Endothelial cell of umbilical vein (primary cell): ENCODE results near the gene TGFBR2. TPM values are rescaled to one million over a fixed set of nuclear protein-coding genes. Genes with fewer than 3 reads are reported as not detected.

ENCODE experiments used
- BruUV-seq: library from RNA; stranded (reverse); fragments of 400-500 nt; replicated peaks from 2 replicates; lab custom pipeline; 2021; lab: Mats Ljungman, UMichigan
- CTCF ChIA-PET: fragments of 300-600, 350-600 bp; sonication (Branson Sonifier 250); formaldehyde crosslinking; loops from one replicate; lab custom pipeline; 2021; ENCODE audit warnings: antibody characterized with exemption, inconsistent platforms; lab: Charles Lee
- POLR2A ChIA-PET: fragments of 300-600, 350-600 bp; sonication (Branson Sonifier 250); formaldehyde crosslinking; loops from one replicate; lab custom pipeline; 2021; ENCODE audit warnings: antibody characterized with exemption, inconsistent platforms; lab: Charles Lee
- DNase-seq: peaks from one replicate; pipeline ENCODE4 v3.0.0-alpha.2; 2011; ENCODE audit warnings: low read depth, low spot score
- FAIRE-seq: peaks from 2 replicates; lab custom pipeline; 2011; peaks lifted over from hg19 to GRCh38; lab: Jason Lieb, UNC
- H2AFZ ChIP-seq: 2 replicates; pipeline ENCODE4 v1.6.0; 2012; ENCODE audit warnings: low read depth, low read length, control low read depth, inconsistent platforms
- H3K27ac ChIP-seq: 2 replicates; pipeline ENCODE4 v1.5.1; 2011; ENCODE audit warnings: low read depth, mild to moderate bottlenecking, control low read depth, low read length, moderate library complexity; ENCODE audit not compliant: insufficient read depth
- H3K27me3 ChIP-seq, 2 experiments: 2 replicates each; pipeline versions ENCODE4 v1.6.0 to v1.6.1; 2011; ENCODE audit warnings: low read length in 2 of 2, mixed read lengths in 1 of 2; ENCODE audit not compliant: control insufficient read depth in 2 of 2, insufficient read depth in 2 of 2
- H3K36me3 ChIP-seq, 2 experiments: 2 replicates in 1 of 2; 3 replicates in 1 of 2; pipeline ENCODE4 v1.5.1; 2011; ENCODE audit warnings: low read length in 2 of 2, mild to moderate bottlenecking in 1 of 2, moderate library complexity in 1 of 2; ENCODE audit not compliant: control insufficient read depth in 2 of 2, insufficient read depth in 2 of 2; ENCODE audit errors: extremely low read depth in 1 of 2
- H3K4me1 ChIP-seq: 3 replicates; pipeline ENCODE4 v1.5.1; 2011; ENCODE audit warnings: mild to moderate bottlenecking, low read length; ENCODE audit not compliant: control insufficient read depth, insufficient read depth; ENCODE audit errors: extremely low read depth
- H3K4me2 ChIP-seq: 2 replicates; pipeline ENCODE4 v1.6.1; 2011; ENCODE audit warnings: low read length, control low read depth, mixed read lengths; ENCODE audit not compliant: insufficient read depth
- H3K4me3 ChIP-seq, 3 experiments: fragments of 200-600 bp in 1 of 3; sonication (generic), shearing (Covaris generic) in 1 of 3; replicated peaks in 1 of 3; 2 replicates each; pipeline ENCODE4 v1.5.1; 2011 to 2016; ENCODE audit warnings: control low read depth in 3 of 3, low read length in 3 of 3, mild to moderate bottlenecking in 2 of 3, inconsistent platforms in 1 of 3, low read depth in 1 of 3, moderate library complexity in 1 of 3; ENCODE audit not compliant: insufficient read depth in 1 of 3
- H3K79me2 ChIP-seq: 2 replicates; pipeline ENCODE4 v1.6.0; 2012; ENCODE audit warnings: low read length, inconsistent platforms; ENCODE audit not compliant: control insufficient read depth, insufficient read depth
- H3K9ac ChIP-seq: replicated peaks from 2 replicates; pipeline ENCODE3; 2011; ENCODE audit warnings: low read length, control low read depth; ENCODE audit not compliant: insufficient read depth; ENCODE audit errors: extremely low read depth
- H3K9me1 ChIP-seq: replicated peaks from 3 replicates; pipeline ENCODE4 v1.6.0; 2011; ENCODE audit warnings: mild to moderate bottlenecking, low read length; ENCODE audit not compliant: control insufficient read depth, insufficient read depth; ENCODE audit errors: extremely low read depth
- H3K9me3 ChIP-seq: replicated peaks from 2 replicates; pipeline ENCODE4 v1.5.1; 2012; ENCODE audit warnings: low read length, inconsistent platforms; ENCODE audit not compliant: control insufficient read depth, insufficient read depth
- H4K20me1 ChIP-seq: replicated peaks from 2 replicates; pipeline ENCODE3; 2011; ENCODE audit warnings: mild to moderate bottlenecking, low read length; ENCODE audit not compliant: control insufficient read depth, insufficient read depth; ENCODE audit errors: extremely low read depth
- CTCF ChIP-seq, 2 donors: IDR thresholded peaks; 1 replicate in 1 of 2; 2 replicates in 1 of 2; pipeline ENCODE4 v1.5.1; 2011; ENCODE audit warnings: low read length in 2 of 2, mild to moderate bottlenecking in 2 of 2, moderate library complexity in 2 of 2, control low read depth in 1 of 2, inconsistent platforms in 1 of 2, low read depth in 1 of 2; ENCODE audit not compliant: insufficient read depth in 1 of 2; ENCODE audit errors: extremely low read depth in 1 of 2
- EZH2 ChIP-seq: IDR thresholded peaks from 2 replicates; pipeline ENCODE4 v1.6.1; 2012; ENCODE audit warnings: borderline replicate concordance, low read depth, mild to moderate bottlenecking, moderate library complexity, low read length, inconsistent platforms; ENCODE audit not compliant: severe bottlenecking
- FOS ChIP-seq: IDR thresholded peaks from 2 replicates; pipeline ENCODE4 v1.6.1; 2011; ENCODE audit warnings: mild to moderate bottlenecking, low read length, moderate library complexity, borderline replicate concordance; ENCODE audit not compliant: insufficient read depth
- GATA2 ChIP-seq: IDR thresholded peaks from 2 replicates; pipeline ENCODE4 v1.7.0; 2011; ENCODE audit warnings: low read depth, mild to moderate bottlenecking, moderate library complexity, mixed read lengths, low read length; ENCODE audit not compliant: insufficient read length, insufficient read depth
- JUN ChIP-seq: IDR thresholded peaks from 2 replicates; pipeline ENCODE4 v1.6.1; 2011; ENCODE audit warnings: borderline replicate concordance, low read depth; ENCODE audit not compliant: insufficient read length, insufficient read depth
- MAX ChIP-seq: IDR thresholded peaks from 2 replicates; pipeline ENCODE4 v1.6.1; 2011; ENCODE audit not compliant: insufficient read depth, insufficient read length
- MYC ChIP-seq: IDR thresholded peaks from one replicate; pipeline ENCODE4 v1.6.1; 2011; ENCODE audit warnings: mild to moderate bottlenecking, low read depth, low read length
- POLR2A ChIP-seq: IDR thresholded peaks from 2 replicates; pipeline ENCODE4 v1.6.1; 2012; ENCODE audit warnings: low read depth, mild to moderate bottlenecking, control low read depth, low read length
- POLR2AphosphoS5 ChIP-seq: IDR thresholded peaks from 2 replicates; pipeline ENCODE4 v1.6.1; 2012; ENCODE audit warnings: low read depth, mild to moderate bottlenecking, control low read depth, low read length, moderate library complexity; ENCODE audit not compliant: insufficient read depth
- dilution Hi-C: fragments of 300-500 bp; cut with MboI; formaldehyde crosslinking; loops from one replicate; pipeline ENCODE4 v1.15.0; 2019; ENCODE audit warnings: low sequenced_read_pairs; ENCODE audit not compliant: extremely low pct_ligation_motif_present
- intact Hi-C: fragments of 100-400 bp; cut with micrococcal nuclease; formaldehyde crosslinking; loops from one replicate; pipeline ENCODE4 v1.10.0; 2022
- polyA plus RNA-seq, 4 experiments: library from polyadenylated mRNA; depleted of rRNA in 3 of 4; stranded (reverse) in 3 of 4; unstranded in 1 of 4; fragments of >200 nt; gene quantifications; 2 replicates each; pipeline versions ENCODE4 v1.2.1 to v1.2.3, GENCODE V29; 2011 to 2012; ENCODE audit warnings: missing spikeins in 1 of 4
- total RNA-seq: library from RNA; stranded (reverse); gene quantifications from 2 replicates; pipeline ENCODE4 v1.2.3, GENCODE V29; 2021

TGFBR2 gene
- total and polyA plus RNA-seq, 2 donors (not counting 3 experiments of a cell fraction or from before 2014, with no cell fraction given), result 227 to 250 TPM

- POLR2A ChIA-PET, result interaction anchor here (0.7 kb wide), 3 partner anchors 13 to 276 kb away, joined by 3 to 11 read pairs (median 9); no protein-coding TSS in a partner anchor
- Histone ChIP-seq H3K36me3 (peaks cover 11 to 12% of the 10 kb centered on the region in 2 experiments), H3K4me2 (no peak overlapping the region), H3K79me2 (peaks cover 98% of the 10 kb centered on the region), H2AFZ (no peak overlapping the region), H3K4me1 (peaks cover 85% of the 10 kb centered on the region), H3K4me3 (no peak overlapping the region), H3K9me3 (no peaks in the 10 kb centered on the region), H3K27me3 (no peaks in the 10 kb centered on the region), H3K9me1 (no peaks in the 10 kb centered on the region), H3K27ac (no peak overlapping the region), H3K9ac (no peak overlapping the region), H4K20me1 (peaks cover 11% of the 10 kb centered on the region)
- BruUV-seq, result no TSS peak
- CTCF ChIA-PET, result interaction anchor here (1.2 to 1.5 kb wide), 4 partner anchors 35 to 580 kb away, joined by 3 to 4 read pairs (median 4); no protein-coding TSS in a partner anchor
- intact Hi-C loops (loop anchor here (2.0 kb wide), 1 partner anchor 58 kb away; no protein-coding TSS in a partner anchor), dilution Hi-C loops (loop anchor here (25.0 kb wide), 1 partner anchor 285 kb away; no protein-coding TSS in a partner anchor)
- TF ChIP-seq FOS (no peak), POLR2A (no peak), GATA2 (no peak), JUN (no peak), MAX (no peak), POLR2AphosphoS5 (no peak), EZH2 (no peak), CTCF (IDR thresholded peaks at IDR 0.05; ENCODE audit: extremely low read depth in 1 of 2, insufficient read depth in 1 of 2, low read depth in 1 of 2, low read length in 2 of 2) (no peak), MYC (no peak)
- DNase-seq, result no peak
- no peak for FAIRE-seq
Observed at GRCh38 chr3:30622790-30623189, 16.4 kb downstream of the TGFBR2 start.
